Activated naive CD8-positive, alpha-beta T cell (primary cell): ENCODE results near the gene ENO3.

Experiments used
- H3K27ac Mint-ChIP-seq: one replicate; pipeline ENCODE4 v1.8.0; 2021; ENCODE audit warnings: mixed read lengths
- H3K27me3 Mint-ChIP-seq: one replicate; pipeline ENCODE4 v1.8.0; 2021; ENCODE audit warnings: mixed read lengths
- H3K36me3 Mint-ChIP-seq: one replicate; pipeline ENCODE4 v1.8.0; 2021; ENCODE audit warnings: mixed read lengths
- H3K4me1 Mint-ChIP-seq: one replicate; pipeline ENCODE4 v1.8.0; 2021; ENCODE audit warnings: low read depth, mixed read lengths
- H3K4me3 Mint-ChIP-seq: one replicate; pipeline ENCODE4 v1.8.0; 2021; ENCODE audit warnings: mild to moderate bottlenecking, mixed read lengths
- H3K9me3 Mint-ChIP-seq: one replicate; pipeline ENCODE4 v1.8.0; 2021; ENCODE audit warnings: low read depth, mixed read lengths

Gene ENO3

DNA sequence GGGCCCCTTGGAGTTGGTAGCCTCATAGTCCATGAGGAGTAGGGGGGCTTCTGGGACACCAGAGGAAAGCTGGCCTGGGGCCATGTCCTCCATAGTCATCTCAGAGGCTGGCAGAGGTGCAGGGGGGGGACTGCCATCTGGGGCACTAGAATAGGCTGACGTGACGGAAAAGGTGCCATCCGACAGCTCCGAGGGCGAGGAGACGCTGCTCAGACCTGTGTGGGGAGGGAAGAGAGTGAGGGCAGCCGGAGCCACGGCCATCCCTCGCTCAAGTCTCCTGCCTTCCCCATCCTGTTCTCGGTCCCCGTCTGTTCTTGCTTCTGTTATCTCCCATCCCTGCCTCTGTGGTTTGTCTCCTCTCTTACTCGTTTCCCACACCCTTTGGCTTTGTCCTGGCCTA is 21.4 kb downstream of the ENO3 start:
- H3K9me3 Mint-ChIP-seq = no peaks in the 10 kb centered on the region
- peaks cover 10% of the 10 kb centered on the region for H3K36me3 Mint-ChIP-seq
- peaks cover 27% of the 10 kb centered on the region for H3K4me1 Mint-ChIP-seq
- peak overlapping the region; percentile 58 for H3K27ac Mint-ChIP-seq
- H3K4me3 Mint-ChIP-seq = no peak overlapping the region
- H3K27me3 Mint-ChIP-seq = no peaks in the 10 kb centered on the region

DNA sequence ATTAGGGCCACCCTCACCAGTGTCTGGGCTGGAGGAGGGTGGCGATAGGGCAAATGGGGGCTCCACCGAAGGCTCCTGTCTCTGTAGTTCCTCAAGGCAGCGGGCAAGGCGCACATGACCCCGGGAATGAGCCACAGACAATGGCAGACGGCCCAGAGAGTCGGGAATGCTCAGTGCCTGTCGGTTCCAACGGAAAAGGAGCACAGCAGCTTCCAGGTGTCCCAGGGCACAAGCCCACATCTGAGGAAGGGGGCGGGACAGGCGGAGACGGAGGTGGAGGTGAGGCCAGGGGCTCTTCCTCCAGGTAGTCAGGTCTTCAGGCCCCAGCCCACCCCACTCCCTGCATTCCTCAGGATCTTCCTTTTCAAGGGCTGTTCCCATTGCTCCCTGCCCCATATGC is 21.8 kb downstream of the ENO3 start:
- no peaks in the 10 kb centered on the region for H3K27me3 Mint-ChIP-seq
- H3K36me3 Mint-ChIP-seq = peaks cover 10% of the 10 kb centered on the region
- H3K4me3 Mint-ChIP-seq = no peak overlapping the region
- H3K27ac Mint-ChIP-seq = peak overlapping the region; percentile 58
- no peaks in the 10 kb centered on the region for H3K9me3 Mint-ChIP-seq
- peaks cover 27% of the 10 kb centered on the region for H3K4me1 Mint-ChIP-seq

DNA sequence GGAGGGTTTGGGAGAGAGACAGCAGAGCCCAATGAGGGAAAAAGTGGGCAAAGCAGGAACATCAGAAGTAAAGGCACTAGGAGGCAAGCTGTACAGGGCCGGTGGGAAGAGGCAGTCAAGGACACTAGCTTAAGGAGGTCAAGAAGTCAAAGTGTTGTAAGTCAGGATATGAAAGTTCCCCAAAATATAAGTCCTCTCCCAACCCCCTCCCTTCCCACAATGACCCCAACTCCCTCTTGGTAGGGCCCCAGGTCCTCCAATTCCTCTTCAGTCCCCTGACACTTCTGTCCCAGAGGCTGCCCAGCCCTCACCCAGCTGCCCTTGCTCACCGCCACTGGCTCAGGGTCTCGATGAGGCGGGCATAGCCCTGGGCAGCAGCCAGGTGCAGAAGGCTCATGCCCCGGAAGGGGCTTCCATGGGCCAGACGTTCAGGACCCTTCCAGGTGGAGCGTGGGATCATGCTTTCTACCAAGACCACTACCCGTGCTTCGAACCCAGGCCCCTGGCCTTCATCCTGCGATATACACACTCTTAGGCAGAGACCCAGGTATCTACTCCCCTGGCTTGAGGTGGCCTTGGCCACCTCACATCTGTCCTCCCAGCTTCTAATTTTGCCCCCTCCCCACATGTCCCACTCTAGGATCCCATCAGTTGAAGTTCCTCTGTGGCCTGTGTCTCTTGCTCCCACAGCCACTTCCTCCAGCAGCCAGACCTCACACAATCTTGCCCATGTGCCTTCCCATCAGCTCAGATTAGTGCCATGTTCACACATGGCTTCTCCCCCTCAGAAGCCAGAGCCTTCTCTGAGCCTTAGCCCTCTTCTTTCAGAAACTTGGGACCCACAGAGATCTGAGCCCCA is 22.6 kb downstream of the ENO3 start:
- Mint-ChIP-seq H3K36me3 (peaks cover 10% of the 10 kb centered on the region), H3K27ac (peak overlapping the region; percentile 46), H3K27me3 (no peaks in the 10 kb centered on the region), H3K4me3 (no peak overlapping the region), H3K4me1 (peaks cover 27% of the 10 kb centered on the region), H3K9me3 (no peaks in the 10 kb centered on the region)

DNA sequence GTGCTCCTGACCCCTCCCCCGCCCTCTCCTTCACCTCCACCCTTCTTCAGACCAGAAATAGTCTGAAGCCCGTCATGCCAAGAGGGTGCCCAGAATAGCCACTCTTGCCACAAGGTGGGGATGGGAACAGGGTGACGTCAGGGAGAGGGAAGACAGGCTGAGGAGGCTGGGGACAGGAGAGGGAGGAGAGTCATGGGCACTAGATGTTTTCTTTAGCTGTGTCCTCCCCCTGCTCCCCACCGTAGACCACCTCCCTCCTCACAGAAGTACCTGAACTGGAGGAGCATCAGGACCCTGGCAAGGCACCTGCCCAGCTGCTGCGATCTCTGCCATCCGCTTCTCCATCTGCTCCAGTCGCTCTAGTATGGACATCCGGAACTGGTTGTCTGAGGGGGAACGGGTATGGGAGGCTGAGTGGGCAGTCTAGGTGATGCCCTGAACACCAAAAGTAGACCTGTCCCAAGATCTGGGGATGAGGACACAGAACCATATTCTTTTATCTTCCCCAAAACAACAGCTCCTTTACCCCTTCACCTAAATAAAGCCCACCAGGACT is 23.3 kb downstream of the ENO3 start:
- H3K4me1 Mint-ChIP-seq = peaks cover 19% of the 10 kb centered on the region
- peak overlapping the region; percentile 16 for H3K27ac Mint-ChIP-seq
- H3K36me3 Mint-ChIP-seq = peaks cover 9% of the 10 kb centered on the region
- no peak overlapping the region for H3K4me3 Mint-ChIP-seq
- no peaks in the 10 kb centered on the region for H3K27me3 Mint-ChIP-seq
- no peaks in the 10 kb centered on the region for H3K9me3 Mint-ChIP-seq

DNA sequence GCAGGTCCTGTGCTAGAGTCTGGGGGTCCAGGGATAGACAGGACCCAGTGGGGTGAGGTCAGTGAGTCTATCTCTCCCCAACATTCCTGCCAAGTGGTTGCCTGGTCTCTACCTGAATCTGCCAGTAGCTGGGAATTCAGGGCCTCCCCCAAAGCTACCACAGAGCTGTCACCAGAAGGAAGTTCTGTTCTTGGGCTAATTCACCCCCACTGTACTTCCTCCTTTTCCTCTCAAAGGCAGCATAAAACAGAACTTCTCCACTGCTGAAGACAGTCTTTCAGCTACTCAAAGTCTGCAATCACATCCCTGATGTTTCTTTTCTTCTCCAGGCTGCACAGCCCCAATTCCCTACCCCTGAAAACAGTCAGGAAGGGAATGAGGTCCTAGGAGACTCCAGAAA is 27.8 kb downstream of the ENO3 start:
- Mint-ChIP-seq H3K4me3 (no peak overlapping the region), H3K9me3 (no peaks in the 10 kb centered on the region), H3K27ac (no peak overlapping the region), H3K27me3 (no peaks in the 10 kb centered on the region), H3K4me1 (peaks cover 19% of the 10 kb centered on the region), H3K36me3 (peaks cover 2% of the 10 kb centered on the region)

DNA sequence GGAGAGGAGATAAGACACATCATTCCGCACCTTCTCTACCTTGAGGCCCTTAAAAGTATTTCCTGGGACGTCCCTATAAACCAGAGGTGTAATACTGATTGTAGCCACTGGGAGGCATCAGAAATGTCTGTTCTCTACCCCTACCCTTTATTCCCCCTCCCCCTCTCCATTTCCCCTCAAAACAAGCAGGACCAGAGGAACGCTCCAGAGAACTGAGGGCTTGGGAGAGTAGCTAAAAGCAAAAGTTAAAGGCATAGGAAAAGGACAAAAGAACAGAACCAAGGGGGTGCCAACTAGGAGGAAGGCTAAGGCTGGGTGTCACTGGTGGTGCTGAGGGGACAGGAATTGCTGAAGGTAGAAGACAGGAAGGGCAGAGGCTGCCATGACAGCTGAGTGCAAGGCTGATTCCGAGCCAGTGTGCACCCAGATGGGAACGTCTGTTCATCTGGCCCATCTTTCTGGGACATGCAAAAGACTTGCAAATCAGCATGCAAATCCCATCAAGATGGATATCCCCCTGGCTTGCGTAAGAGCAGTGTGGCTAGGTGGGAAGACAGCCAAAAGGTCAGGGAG is 29.8 kb downstream of the ENO3 start:
- H3K4me3 Mint-ChIP-seq = no peak overlapping the region
- no peaks in the 10 kb centered on the region for H3K36me3 Mint-ChIP-seq
- H3K27ac Mint-ChIP-seq = peak overlapping the region; percentile 80
- no peaks in the 10 kb centered on the region for H3K9me3 Mint-ChIP-seq
- H3K4me1 Mint-ChIP-seq = peaks cover 27% of the 10 kb centered on the region
- no peaks in the 10 kb centered on the region for H3K27me3 Mint-ChIP-seq

DNA sequence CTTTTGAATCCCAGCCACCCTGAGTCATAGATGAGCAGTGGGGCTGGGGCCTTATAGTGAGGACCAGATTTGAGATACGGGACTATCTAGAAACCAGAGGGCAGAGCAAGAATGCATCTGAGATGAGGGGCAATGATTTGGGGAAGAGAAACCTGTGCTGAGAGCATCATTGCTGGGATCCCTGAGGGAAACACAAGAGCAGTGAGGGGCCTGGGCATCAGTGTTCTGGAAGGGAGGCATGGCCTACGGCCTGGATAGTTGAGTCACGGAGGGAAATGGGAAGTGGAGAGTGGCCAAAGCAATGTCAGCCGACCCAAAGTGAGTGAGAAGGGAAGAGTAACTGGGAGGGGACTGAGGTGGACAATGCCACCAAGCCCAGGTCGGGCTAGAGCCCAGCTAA is 31.4 kb downstream of the ENO3 start:
- peaks cover 37% of the 10 kb centered on the region for H3K4me1 Mint-ChIP-seq
- peak overlapping the region; percentile 58 for H3K27ac Mint-ChIP-seq
- H3K4me3 Mint-ChIP-seq = no peak overlapping the region
- no peaks in the 10 kb centered on the region for H3K36me3 Mint-ChIP-seq
- no peaks in the 10 kb centered on the region for H3K9me3 Mint-ChIP-seq
- no peaks in the 10 kb centered on the region for H3K27me3 Mint-ChIP-seq

DNA sequence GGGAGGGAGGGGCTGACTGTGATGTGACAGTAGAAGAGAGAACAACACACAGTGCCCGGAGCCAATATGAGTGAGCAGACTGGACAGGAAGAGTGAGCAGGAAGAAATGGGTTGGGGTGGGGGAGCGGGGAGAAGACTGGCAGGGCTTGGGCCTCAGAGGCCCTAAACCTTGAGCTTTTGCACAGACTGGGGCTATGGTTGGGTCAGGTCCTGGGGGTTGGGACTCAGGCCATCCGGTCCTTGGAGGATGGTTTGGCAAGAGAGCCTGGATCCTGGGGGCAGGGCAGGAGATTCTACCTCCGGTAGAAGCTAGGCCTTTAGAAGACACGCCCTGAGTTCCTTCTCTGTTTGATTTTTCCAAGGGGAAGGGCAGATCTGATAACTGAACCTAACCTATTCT is 35.5 kb downstream of the ENO3 start:
- no peaks in the 10 kb centered on the region for H3K27me3 Mint-ChIP-seq
- H3K4me1 Mint-ChIP-seq = peaks cover 42% of the 10 kb centered on the region
- H3K9me3 Mint-ChIP-seq = no peaks in the 10 kb centered on the region
- H3K36me3 Mint-ChIP-seq = no peaks in the 10 kb centered on the region
- peak overlapping the region; percentile 86 for H3K27ac Mint-ChIP-seq
- peak overlapping the region; percentile 92 for H3K4me3 Mint-ChIP-seq

DNA sequence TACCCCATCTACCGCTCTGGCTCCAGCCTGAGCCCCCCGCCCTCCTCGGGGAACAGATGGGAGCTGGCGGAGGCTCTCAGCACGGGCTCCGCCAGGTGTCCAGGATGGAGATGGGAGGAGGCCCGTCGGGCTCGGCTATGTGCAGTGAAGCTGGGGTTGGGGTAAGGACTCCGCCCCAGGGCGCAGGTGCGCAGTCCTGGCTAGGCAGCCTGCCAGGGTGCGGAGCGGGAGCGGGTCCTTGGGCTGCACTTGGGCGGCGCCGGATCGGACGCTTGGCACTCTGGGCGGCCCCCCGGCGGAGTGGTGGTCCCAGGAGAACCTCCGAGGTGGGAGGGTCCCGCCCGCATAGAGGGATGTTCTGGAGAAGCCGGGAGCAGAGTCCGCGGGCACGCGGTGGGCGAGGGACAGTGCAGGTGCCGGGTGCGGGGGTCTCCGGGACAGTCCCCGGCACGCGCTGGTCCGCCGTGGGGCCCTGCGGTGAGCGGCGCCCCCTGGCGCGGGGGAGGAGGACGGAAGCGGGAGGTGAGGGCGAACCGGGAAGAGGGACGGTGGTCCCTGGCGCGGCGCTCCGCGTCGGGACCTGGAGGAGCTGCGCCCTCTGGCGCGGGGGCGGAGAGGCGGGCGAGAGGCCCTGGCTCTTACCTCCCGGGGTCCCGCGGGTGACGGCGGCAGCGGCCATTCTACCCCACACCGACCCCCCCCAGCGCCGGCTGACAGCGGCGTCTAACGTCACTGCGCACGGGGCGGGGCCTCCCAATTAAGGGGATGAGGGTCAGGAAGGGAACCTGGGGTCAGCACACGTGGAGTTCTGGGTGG is 36.2 kb downstream of the ENO3 start, which contains the start of gene CAMTA2:
Gene CAMTA2 (minus strand): TSS at position 725 of the 816 bp plus-strand sequence. CDS start 1,453 bp downstream, outside the sequence.
- Mint-ChIP-seq H3K4me3 (peak within 1 kb of the TSS; percentile 92), H3K36me3 (peaks cover 4% of the 10 kb centered on the region), H3K4me1 (peaks cover 44% of the 10 kb centered on the region), H3K9me3 (no peaks in the 10 kb centered on the region), H3K27me3 (no peaks in the 10 kb centered on the region), H3K27ac (peak within 1 kb of the TSS; percentile 91)

DNA sequence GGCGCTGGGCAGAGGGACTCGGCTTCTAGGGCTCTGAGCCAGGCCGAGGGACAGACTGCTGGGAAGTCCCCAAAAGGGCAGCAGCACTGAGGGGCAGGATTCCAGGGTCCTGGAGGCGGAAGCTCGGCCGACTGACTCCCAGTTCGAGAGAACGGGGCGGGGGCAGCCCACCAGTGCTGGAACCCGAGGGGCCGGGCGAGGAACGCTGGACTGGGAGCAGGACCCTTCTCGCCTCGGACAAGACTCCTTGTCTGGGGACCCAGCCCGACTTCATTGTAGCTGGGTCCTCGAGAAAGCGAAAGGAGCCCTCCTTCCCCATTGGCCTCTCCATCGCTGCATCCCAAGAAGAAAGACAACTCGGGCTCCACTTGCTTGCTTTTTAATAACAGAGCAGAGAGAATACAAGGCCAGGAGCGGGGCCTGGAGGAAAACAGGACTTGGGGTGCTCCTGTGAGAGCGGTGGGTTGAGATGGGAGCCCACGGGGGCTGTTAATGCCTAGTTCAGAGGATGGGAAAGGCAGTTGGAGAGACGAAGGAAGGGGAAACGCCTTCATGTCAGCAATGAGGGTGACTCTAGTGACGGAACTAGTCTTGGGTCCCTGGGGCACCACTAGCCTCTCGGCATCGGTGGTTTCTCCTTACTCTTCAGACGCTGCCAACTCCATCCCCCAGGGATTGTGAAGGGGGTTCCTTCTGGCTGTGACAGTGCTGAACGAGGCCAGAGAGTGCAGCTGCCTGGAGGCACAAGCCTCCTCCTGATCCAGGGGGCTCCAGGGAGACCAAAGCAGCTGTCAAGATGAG is 37.0 kb downstream of the ENO3 start:
- Mint-ChIP-seq H3K4me3 (peak overlapping the region; percentile 92), H3K27me3 (no peaks in the 10 kb centered on the region), H3K27ac (peak overlapping the region; percentile 91), H3K36me3 (peaks cover 4% of the 10 kb centered on the region), H3K9me3 (no peaks in the 10 kb centered on the region), H3K4me1 (peaks cover 40% of the 10 kb centered on the region)

DNA sequence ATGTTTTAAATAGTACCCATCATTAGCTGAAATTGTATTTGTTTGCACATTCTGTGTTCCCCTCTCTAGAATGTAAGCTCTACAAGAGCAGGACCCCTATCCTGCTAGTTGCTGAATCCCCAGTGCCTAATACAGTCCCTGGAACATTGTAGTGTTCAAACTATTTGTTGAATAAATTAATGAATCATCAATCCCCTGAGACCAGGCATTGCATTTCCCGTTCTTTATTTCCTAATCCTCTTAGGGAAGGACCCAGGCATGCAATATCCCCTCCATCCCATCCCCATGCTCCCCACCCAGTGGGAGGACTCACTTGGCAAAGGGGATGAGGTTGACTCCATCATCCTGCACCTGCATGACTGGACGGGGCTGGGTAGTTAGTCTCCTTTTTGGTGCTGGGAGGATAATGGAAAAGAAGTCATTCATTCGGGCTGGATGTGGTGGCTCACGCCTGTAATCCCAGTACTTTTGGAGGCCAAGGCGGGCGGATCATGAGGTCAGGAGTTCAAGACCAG is 43.2 kb downstream of the ENO3 start:
- Mint-ChIP-seq H3K4me3 (no peak overlapping the region), H3K9me3 (no peaks in the 10 kb centered on the region), H3K36me3 (peaks cover 4% of the 10 kb centered on the region), H3K27me3 (no peaks in the 10 kb centered on the region), H3K27ac (no peak overlapping the region), H3K4me1 (peaks cover 27% of the 10 kb centered on the region)

DNA sequence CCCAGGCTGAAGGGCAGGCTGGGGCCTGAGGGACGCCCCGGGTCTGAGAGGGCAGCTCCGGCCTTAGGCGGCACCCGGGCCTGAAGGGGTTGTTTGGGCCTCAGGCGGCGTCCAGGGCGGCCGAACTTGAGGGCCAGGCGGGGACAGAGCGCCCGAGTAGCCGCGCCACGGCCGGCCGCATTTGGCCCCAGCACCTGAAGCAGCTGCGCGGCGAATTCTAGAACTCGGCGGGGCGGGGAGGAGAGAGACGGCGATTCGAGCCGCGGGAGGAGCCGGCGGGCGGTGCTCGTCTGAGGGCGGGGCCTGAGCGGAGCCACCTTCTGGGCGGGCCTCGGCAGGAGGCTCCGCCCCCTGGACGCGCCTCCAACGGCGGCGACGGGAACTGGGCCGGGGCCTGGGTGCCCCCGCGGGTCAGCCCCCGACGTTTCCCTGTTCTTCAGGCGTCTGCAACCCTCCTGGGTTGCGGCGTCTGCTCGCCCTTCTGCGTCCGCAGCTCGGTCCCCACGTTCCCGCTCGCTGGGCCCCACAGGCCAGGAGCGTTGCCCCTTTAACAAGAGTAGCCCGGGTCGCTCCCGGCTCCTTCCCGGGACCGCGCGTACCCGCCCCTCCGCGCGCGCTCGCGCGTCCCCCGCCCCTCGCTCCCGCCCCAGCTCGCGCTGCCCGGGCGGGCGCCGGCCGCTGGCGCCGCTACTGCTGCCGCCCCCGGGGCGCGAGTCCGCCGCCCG is 46.5 kb downstream of the ENO3 start, which contains the start of the genes INCA1 and KIF1C:
Gene INCA1 (minus strand): TSS at position 221 of the 725 bp plus-strand sequence. CDS start 3,085 bp downstream, outside the sequence.
Gene KIF1C (plus strand): TSS at position 649 of the 725 bp plus-strand sequence. CDS start 2,297 bp downstream, outside the sequence.
- peak within 1 kb of the TSS; percentile 83 for H3K27ac Mint-ChIP-seq
- no peaks in the 10 kb centered on the region for H3K27me3 Mint-ChIP-seq
- H3K4me3 Mint-ChIP-seq = peak within 1 kb of the TSS; percentile 82
- no peaks in the 10 kb centered on the region for H3K9me3 Mint-ChIP-seq
- H3K36me3 Mint-ChIP-seq = peaks cover 2% of the 10 kb centered on the region
- H3K4me1 Mint-ChIP-seq = peaks cover 21% of the 10 kb centered on the region

DNA sequence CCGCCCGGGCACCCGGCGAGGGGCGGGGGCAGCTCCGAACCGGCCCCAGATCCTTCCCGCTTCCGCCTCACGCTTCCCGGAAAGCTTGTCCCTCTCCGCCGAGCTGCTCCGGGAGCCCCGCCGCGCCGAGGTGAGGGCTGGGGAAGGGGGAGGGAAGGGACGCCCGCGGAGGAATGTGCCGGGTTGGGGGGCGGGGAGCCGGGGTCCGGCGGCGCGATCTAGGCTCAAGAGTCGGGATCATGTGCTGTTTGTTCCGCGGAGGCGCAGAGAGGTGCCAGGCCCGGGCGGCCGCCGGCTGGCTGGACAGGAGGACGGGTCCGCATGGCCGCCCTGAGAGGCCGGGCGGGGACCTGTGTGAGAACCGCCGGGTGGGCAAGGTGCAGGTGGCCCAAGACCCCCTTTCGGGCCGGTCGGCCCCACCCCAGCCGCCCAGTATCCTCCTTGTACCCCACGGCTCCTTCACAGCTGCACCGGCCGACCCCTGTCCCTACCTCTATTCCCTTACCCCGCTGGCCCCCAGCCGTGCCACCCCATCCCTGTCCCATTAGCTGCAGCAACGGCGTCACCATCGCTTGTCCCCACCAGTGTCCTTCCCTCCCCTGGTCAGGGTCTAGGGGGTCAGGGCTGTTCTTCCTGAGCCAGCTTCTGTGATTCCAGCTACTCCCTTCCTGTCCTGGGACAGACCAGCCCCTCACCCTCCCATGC is 47.3 kb downstream of the ENO3 start:
- Mint-ChIP-seq H3K4me1 (peaks cover 21% of the 10 kb centered on the region), H3K4me3 (peak overlapping the region; percentile 81), H3K27me3 (no peaks in the 10 kb centered on the region), H3K36me3 (peaks cover 2% of the 10 kb centered on the region), H3K27ac (peak overlapping the region; percentile 34), H3K9me3 (no peaks in the 10 kb centered on the region)
